HTR-8/SVneo (cell line): Measurements from ENCODE around the gene THSD7A.
"Not testable (repeated sequence)": the region's sequence is repeated elsewhere in the genome, so short reads cannot be mapped to it uniquely, and the experiment has no call there.

ENCODE experiments used
- DNase-seq: peaks from one replicate; pipeline ENCODE4 v3.0.0; 2011; ENCODE audit warnings: low spot score, mixed read lengths; ENCODE audit not compliant: insufficient read length
- FAIRE-seq: peaks from 2 replicates; lab custom pipeline; 2011; peaks lifted over from hg19 to GRCh38; lab: Jason Lieb, UNC

Gene THSD7A

DNA sequence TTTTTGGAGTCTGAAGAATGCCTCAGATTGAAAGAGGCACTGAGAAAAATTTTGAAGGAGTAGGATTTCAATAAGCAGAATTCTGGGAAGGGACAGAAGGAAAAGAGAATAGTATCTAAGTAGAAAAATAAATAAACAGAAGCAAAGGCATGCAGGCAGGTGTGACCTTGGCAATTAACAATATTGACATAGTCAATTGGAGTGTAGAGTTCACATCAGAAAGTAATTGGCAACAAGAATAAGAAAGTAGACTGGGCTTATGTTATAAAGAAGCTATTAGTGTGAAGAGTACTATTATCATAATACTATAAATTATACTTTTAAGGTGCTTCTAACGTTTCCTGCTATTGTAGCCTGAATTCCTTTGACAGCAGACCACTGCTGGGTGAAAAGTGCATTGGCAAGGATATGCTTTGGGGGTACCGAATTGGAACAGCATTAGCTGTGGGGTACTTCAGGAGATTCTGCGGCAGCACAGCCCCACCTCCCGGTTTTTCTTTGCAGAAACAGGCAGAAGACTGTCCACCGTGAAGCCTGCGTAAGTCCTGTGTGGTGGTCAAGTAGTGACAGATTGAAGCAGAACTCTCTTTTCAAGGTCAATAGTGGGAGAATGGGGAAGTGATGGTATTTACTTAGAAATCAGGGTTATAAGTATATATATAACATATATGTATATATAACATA lies 357.0 kb downstream of the THSD7A start:
- DNase-seq (no peak), FAIRE-seq (no peak)

DNA sequence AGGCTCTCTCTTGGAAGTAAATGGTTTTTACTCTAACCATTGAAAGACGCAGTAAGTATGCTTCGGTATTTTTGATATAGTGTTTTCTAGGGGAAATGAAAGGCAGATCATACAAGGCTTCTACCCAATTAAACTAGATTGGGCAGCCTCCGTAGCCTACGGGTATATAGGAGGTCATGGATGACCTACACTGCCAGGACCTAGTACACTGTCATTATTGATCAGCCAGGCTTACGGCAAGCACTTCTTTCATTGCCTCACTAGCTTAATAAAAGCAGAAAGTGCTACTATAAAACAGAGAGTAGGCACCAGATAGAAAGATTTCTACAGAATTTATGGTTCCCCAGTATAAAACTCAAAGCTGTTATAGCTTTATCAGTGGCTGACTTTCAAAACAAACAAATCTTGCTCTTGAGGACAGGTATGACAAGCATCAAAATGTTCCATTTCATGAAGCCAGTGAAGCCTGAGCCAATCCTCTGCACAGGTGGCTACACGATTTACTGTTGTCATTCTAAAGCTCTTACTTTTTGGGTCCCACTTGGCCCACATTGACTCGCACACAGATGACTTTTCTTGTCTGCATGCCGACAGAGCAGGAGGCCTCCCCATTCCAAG lies 358.1 kb downstream of the THSD7A start:
- FAIRE-seq (no peak), DNase-seq (no peak)

DNA sequence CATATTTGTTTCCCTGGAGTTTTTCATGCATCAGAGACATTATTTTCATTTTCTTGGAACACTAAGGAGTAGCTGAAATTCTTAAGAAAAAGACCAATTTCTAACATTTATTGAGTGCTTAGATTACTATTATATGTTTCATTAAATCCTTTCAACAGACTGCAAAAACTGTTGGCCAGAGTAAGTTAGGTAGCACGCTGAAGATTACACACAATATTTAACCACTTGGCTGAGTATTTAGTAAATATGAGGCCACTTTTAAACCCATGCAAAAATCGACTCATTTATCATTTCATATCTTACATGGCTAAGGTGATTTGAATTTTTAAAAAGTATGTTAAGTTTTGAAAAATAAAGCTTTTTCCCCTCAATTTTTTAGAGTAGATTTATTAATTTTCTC lies 358.8 kb downstream of the THSD7A start:
- FAIRE-seq (no peak), DNase-seq (no peak)

DNA sequence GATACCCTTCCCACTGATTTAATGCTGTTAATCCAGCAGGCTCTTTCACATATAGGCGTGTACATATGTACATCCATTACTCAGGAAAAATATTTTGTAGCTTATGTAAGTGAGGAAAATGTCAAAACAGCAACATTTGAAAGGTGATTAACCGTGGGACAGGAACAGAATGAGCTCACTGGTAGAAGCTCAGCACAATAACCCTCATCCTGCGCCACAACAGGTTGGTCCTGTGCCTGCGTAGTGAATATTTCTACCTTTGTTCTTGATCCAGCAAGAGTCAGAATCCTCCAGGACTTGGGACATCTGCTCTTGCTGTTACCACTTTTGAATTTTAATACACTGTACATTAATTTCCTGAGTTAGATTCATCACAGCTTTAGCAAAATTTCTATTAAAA lies 359.4 kb downstream of the THSD7A start:
- no peak for FAIRE-seq
- DNase-seq = no peak

DNA sequence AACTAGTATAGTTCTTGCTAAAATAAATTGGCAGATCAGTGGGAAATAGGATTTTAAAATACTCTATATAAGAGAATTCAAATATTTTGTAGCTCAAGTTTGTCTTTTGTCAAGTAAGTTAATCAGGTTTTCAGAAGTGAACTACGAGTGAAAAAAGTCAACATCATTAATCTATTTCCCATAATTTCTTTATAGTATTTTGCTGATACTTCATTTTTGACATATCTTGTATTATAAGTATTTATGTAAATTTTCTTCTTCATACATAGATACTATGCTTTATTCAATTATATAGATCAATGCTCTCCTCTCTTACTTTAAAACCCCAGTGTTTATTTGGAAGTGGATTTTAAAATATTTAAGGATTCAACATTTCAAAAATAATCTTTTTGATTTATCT lies 360.7 kb downstream of the THSD7A start:
- FAIRE-seq = no peak
- no peak for DNase-seq

DNA sequence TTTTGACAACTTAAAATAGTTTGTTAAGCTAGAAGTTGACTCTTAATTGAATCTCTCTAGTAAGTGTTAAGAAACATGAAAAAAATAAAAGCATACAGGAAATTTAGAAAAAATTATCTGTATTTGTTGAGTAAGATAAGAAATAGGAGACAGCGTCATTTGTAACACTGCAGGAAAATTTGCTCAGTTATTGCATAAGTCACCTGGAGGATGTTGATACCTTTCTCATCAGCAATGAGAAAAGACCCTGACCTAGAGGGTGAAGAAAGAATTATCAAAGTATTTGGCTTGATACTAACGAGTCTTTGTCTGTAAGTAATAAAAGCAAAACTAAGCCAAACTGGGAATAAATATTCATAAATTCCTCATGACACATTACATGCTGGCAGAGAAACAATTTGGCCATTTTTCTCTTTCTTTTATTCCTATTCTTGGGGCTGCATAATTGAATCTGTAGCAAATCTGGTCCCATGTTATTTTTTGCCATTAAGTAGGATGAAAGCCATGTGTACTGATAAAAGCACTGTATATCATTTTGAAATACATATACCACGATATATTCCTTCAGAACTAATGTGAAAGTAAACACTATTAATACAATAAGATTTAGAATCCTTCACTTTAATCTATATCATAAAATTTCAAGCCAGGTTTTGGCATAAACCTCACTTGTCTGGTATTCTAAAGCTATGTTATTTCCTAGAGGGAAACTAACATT lies 362.8 kb downstream of the THSD7A start:
- FAIRE-seq = no peak
- DNase-seq = no peak

DNA sequence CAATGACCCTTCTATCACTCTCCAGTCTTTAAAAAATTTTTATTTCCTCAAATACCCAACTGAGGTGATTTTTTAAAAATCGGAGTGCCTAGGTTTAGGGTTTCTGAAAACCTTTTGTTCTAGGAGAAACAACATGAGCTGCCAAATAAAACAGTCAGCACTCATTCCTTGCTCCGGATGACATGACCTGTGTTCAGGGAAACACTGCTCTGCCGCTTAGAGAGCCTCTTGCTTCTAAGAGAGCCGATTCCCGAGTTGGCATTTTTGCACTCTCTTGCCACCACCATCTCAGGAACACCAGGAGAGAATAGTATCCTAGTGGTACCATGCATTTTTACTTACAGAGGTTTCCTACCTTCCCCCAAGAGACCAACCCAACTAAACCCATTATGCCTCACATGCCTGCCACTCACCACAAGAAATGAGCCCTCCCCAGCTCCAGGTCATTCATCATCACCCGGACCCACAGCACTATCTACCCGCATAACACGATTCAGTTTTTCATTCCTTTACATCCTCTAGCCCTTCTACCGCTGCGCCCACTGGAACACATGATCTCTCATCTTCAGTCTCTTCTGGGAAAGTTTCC lies 365.4 kb downstream of the THSD7A start:
- no peak for DNase-seq
- FAIRE-seq = no peak

DNA sequence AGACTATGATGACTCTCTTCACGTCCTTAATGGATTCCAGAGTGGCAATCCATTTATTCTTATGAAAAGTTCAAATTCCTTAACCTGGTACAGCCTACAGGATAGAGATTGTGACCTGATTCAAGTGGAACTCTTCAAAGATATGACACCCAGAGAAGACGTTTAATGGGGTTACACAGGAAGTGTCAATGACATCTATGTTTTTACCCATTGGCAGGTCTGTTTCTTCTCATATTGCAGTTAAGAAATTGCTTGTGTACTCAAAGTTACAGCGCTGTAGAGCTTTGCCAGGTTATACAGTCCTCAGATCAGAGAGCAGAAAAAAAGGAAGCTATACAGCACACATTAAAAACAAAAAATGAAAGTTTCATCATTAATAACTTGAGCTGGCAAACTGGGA lies 367.4 kb downstream of the THSD7A start:
- no peak for FAIRE-seq
- no peak for DNase-seq

DNA sequence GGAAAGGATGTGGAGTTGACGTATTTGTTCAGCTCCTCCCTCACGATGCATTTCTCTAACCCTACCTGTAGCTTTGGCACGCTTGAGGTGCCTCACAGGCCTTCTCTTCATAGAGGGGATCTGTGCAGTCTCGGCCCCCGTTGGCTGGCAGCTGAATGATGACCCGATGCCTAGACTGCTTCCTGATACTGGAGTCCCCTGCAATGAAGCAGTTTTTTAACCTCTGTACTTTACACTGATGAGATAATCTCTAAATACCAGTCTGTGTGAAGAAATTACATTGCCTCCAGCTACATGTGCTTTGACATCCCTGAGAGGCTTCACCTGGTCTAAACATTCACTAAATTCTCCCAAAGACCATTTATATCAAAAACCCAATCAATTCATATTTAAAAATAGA lies 370.1 kb downstream of the THSD7A start:
- FAIRE-seq = no peak
- no peak for DNase-seq

DNA sequence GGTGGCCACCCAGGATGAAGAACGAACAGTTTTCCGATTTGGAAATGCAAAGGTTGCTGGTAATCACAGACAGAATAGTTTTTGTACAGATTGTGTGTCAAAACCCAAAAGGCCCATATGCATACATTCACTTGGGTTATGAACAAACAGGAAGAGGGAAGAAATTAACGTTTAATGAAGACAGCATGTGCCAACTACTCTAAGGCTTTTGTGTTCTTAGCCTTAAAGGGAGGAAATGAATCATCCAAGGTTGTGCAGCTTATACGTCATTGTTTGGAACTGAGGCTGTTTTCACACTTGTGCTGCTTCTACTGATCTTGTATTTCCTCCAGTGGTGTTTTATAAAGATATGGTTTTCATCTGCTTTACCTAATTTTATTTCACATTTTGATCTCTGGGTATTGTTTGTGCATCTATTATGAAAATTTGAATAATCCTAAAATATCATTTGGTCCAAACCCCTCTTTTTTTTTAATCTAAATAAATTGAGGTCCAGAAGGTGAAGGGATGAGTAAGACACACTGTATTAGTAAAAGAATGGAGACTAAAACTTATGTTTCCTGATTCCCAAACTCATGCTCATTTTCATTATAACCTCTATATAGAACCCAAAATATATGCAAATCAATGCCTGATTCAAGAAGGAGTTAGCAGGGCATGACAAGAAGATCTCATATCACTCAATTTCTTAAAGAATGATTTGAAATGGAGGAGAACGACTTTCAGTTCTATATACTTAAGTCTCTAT lies 373.1 kb downstream of the THSD7A start:
- DNase-seq = no peak
- no peak for FAIRE-seq

DNA sequence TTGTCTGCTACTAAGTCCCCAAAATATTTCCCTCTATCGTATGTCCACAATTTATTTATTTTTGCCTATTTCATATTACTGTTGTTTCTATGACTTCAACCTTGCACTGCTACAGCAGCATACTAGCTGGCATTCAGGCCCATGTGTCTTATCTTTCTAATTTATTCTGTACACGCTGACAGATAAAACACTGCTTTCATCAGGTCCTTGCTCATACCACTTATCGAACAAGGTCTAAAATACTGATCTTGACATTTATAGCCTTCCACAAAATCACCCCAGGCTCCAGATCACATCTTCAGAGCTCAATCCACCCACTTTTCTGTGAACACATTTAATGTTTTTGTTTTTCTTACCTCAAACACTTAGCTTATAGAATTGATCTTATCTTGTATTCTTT lies 374.6 kb downstream of the THSD7A start:
- no peak for FAIRE-seq
- DNase-seq = no peak

DNA sequence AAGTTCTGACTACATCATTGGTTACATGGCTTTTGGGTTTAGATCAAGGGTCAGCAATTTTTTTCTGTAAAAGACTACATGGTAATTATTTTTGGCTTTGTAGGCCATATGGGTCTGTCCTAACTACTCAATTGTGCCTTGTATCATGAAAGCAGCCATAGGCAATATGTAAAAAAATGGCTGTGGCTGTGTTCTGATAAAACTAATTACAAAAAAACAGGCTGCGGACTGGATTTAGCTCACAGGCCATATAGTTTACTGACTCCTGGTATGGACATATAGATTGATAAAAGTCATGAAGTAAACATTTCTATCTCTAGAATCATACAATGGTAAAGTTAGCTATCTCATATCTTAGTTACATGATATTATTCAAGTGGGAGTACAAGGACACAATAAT lies 375.4 kb downstream of the THSD7A start:
- DNase-seq (no peak), FAIRE-seq (no peak)

DNA sequence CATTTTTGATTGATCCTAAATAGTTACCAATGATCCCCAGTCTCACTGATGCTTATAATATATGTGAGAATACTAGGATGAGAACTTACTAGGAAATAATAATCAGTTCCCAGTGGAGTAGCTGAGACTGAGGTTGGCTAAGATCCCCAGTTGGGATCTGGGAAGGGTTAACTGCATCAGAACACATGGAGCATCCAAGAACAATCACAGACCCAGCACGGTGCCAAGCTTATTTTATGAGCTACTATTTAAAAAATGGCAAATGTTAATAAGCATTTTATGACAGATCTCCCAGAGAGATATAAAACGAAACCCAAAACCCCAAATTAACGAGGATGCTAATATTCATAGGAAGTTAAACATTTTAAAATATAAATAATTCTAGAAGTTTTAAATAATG lies 379.5 kb downstream of the THSD7A start:
- FAIRE-seq (no peak), DNase-seq (no peak)

DNA sequence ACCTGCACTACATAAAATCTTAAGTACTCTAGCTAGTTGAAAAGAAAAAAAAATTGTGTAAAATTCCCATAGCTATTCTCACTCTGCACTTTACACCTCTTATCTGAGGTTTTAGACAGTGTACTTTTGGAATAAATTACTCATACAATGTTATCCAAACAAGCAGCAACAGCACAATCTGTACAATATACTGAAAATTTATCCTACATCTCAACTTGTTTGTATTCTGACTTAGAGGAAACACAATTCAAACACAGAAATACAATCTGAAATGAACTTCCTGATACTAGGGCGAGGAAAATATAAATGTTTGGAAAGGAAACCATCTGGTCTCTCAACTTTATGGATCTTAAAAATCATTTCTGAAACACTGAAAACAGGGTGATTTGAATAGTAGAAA lies 381.7 kb downstream of the THSD7A start:
- FAIRE-seq (no peak), DNase-seq (no peak)

DNA sequence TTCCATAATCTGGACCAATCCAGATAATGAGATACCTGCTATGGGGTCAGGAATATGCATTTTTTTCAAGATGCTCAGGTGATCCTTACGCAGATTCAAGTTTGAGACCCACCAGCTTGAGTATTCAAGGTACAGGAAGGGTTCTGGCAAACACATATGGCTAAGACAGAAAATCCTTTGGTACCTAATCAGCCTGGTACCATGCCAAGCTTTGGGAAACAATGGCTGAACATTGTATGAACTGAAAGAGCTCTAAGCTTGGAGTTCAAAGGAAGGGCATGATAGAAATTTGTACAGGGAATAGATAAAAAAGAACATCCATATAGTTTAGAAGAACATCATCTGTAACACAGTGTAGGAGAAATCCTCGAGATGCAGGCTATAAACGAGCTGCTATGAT lies 382.7 kb downstream of the THSD7A start:
- FAIRE-seq = no peak
- no peak for DNase-seq

DNA sequence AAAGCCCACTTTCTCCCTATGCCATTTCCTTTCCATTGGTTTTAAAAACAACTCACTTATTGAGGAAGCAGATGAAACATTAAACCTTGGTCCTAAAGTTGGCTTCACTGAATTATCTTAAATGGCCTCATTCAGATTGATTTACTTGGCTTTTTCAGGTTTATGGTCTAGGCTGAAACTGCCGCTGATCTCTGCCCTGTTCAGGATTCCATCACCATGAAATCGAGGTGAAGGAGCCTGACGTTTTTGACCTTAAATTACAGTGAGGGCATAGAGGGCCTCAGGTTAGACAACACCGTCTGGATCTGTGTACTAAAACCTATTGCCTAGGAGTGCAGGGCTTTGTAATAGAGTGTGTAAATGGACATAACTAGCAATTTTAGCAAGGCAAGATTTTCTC lies 383.7 kb downstream of the THSD7A start:
- FAIRE-seq = no peak
- no peak for DNase-seq

DNA sequence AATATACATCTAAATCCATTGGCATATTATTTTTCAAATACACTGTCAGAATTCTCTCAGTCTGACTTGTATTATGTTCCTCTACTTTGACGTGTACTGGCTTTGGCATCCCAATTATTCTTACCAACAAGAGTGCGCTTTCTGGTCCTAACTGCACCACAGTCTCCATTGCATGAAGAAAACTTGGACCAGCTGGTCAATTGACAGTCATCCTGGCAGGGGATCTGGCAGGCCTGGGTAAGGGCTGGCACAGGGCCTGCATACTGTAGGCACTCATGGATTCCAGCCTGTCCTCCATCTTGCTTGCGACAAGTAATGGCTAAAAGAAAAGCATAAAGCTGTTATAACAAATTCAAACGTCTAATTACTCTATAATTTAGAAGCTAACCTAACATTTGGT lies 384.9 kb downstream of the THSD7A start:
- no peak for DNase-seq
- FAIRE-seq = no peak

DNA sequence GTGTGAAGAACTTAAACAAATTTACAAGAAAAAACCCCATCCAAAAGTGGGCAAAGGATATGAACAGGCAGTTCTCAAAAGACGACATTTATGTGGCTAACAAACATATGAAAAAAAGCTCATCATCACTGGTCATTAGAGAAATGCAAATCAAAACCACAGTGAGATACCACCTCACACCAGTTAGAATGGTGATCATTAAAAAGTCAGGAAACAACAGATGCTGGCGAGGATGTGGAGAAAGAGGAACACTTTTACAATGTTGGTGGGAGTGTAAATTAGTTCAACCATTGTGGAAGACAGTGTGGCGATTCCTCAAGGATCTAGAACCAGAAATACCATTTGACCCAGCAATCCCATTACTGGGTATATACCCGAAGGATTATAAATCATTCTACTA lies 388.1 kb downstream of the THSD7A start:
- DNase-seq, FAIRE-seq: not testable (repeated sequence)

DNA sequence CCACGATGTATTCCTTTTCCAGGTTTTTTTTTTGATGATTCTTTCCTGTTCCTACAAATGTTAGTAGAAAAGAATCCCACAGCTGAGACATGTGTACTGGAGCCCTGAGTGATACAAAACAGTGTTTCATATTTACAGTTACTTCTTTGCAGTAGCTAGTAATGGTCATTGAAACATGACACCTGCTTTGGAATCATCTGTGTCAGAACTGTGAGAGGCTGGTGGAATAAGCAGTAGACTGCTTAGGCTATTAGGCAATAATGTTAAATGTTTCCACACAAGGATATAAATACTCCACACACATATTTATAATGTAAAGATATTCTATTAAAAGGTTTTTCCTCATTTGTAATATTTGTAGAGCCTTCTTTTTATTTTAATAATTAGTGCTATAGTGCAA lies 394.0 kb downstream of the THSD7A start:
- DNase-seq (no peak), FAIRE-seq (no peak)

DNA sequence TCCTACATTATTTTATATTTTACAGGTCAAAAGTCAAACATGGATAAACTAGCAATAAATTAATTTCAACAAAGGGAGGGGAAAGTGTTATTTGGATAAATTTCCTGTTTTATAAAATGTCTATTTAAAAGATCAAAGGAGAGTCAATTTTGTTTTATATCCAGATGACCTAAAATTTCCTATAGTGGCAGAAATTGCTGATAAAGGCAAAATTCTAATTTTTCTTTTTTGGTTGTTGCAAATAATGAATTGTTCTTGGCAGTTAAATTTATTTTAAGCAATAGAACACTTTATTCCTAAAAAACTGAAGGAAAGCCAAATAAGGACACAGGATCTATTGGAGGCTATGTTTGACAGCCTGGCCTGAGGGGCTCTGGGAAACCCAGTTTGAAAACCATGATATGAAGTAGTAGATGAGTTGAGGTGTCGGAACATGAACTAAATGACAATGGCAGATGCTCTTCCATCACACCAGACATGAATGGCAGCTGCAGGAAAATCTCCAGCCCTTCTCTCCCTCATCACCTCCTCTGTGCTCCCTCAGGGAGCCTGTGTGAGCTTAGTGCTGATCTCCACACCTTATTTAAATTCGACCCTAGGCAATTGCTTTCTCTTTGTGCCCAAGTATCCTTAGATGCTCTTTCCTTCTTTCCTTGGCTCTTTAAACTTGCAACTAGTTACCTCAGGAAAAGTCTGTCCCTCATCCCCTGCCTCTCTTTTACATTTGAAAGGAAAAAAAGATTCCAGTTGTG lies 395.0 kb downstream of the THSD7A start:
- DNase-seq = no peak
- FAIRE-seq = no peak
